Activated T-helper 1 cell treated with anti-CD3 and anti-CD28 coated beads, Interleukin-12 subunit alpha, Interleukin-12 subunit beta, Interleukin-2, Interleukin-4 antibody, amounts not matched to agents 30 ng/mL and 10 ng/mL and 1 ng/mL, durations not matched to agents 14 hours and 24 hours and 36 hours (primary cell): ENCODE measurements around the gene NUP188. TPM values are rescaled to one million over a fixed set of nuclear protein-coding genes. Genes with fewer than 3 reads are reported as not detected.
"Not testable (repeated sequence)": the region's sequence is repeated elsewhere in the genome, so short reads cannot be mapped to it uniquely, and the experiment has no call there.

Experiments
- DNase-seq: peaks from one replicate; pipeline ENCODE4 v3.0.0; 2021; ENCODE audit warnings: low spot score
- H3K27ac Mint-ChIP-seq: one replicate; pipeline ENCODE4 v1.8.0; 2021; ENCODE audit warnings: mild to moderate bottlenecking, mixed read lengths
- H3K27me3 Mint-ChIP-seq: one replicate; pipeline ENCODE4 v1.8.0; 2022; ENCODE audit warnings: mild to moderate bottlenecking, moderate library complexity, mixed read lengths; ENCODE audit not compliant: insufficient read depth
- H3K36me3 Mint-ChIP-seq: one replicate; pipeline ENCODE4 v1.8.0; 2021; ENCODE audit warnings: low read depth, mixed read lengths
- H3K4me1 Mint-ChIP-seq: one replicate; pipeline ENCODE4 v1.8.0; 2021; ENCODE audit warnings: low read depth, mixed read lengths
- H3K4me3 Mint-ChIP-seq: one replicate; pipeline ENCODE4 v1.8.0; 2021; ENCODE audit warnings: mild to moderate bottlenecking, moderate library complexity, mixed read lengths
- H3K9me3 Mint-ChIP-seq: one replicate; pipeline ENCODE4 v1.8.0; 2021; ENCODE audit warnings: mixed read lengths
- intact Hi-C: fragments of 100-400 bp; cut with micrococcal nuclease; formaldehyde crosslinking; loops from one replicate; pipeline ENCODE4 v1.15.1; 2024
- total RNA-seq: library from RNA; stranded (reverse); gene quantifications from 2 replicates; pipeline ENCODE4 v1.2.3, GENCODE V29; 2022

Gene NUP188
- total RNA-seq, 1 donor from 2014 or later: 158 TPM

DNA sequence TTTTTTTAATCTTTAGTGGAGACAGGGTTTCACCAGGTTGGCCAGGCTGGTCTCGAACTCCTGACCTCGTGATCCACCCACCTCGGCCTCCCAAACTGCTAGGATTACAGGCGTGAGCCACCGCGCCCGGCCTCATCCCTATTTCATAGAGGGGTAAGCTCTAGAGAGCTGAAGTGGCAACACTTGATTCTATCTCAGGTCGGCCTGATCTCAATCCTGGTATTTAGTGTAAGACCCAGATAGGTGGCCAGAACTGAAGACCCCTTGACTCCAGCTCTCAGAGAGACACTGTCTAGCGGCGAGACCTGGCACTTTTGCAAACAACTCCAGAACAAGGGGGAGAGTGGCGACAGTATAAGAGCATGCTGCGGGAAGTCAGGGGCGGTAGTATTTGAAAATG is 88.3 kb downstream of the NUP188 start:
- not testable (repeated sequence) for H3K27me3 Mint-ChIP-seq, H3K36me3 Mint-ChIP-seq, DNase-seq, H3K9me3 Mint-ChIP-seq
- peak overlapping the region; percentile 54 for H3K27ac Mint-ChIP-seq
- intact Hi-C loops: loop anchor here (1.0 to 10.0 kb wide), 10 partner anchors 8 to 1811 kb away; partner anchors contain the start of genes BBLN, CRAT, DOLK and ENDOG
- peaks cover 20% of the 10 kb centered on the region for H3K4me1 Mint-ChIP-seq
- peak overlapping the region; percentile 97 for H3K4me3 Mint-ChIP-seq

DNA sequence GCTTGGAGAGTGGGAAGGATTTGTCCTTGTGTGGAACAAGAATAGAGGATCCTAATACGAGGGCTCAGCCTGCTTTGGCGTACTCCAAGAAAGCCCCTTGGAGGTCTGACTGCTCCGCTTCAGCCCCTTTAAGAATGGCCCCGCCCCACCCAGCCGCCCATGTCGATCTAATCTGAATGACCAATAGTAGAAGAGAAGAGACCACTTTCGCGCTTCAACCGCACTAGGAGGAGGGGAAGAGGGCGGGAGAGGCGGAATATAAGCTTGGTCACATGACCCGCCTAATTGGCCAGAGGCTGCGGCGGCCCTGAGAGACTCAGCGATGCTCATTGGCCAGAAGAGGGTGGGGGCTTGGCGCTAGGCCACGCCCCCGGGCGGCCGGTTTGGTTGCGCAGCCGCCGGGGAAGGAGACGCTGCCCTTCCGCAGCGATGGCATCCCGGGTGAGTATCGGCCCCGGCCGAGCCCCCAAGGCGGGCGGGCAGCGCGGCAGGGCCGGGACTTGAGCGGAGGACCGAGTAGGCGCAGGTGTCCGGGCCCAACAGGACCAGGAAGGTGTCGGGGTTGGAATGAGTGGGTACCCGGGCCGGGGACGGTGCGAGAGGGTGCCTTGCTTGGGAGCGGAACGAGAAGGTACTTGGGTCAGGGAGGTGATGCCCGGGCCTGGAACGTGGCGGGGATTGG is 88.9 kb downstream of the NUP188 start, which contains the start of gene MIGA2:
Gene MIGA2, plus strand, starts transcription at position 386 of the 682 bp plus-strand sequence. CDS start 3,969 bp downstream, outside the sequence.
- H3K4me3 Mint-ChIP-seq: peak within 1 kb of the TSS; percentile 97
- peak; percentile 95 for DNase-seq
- peaks cover 3% of the 10 kb centered on the region for H3K36me3 Mint-ChIP-seq
- peaks cover 2% of the 10 kb centered on the region for H3K27me3 Mint-ChIP-seq
- no peaks in the 10 kb centered on the region for H3K9me3 Mint-ChIP-seq
- peaks cover 20% of the 10 kb centered on the region for H3K4me1 Mint-ChIP-seq
- intact Hi-C loops: loop anchor here (1.0 to 10.0 kb wide), 10 partner anchors 8 to 1812 kb away; partner anchors contain the start of genes BBLN, CRAT, DOLK and ENDOG
- peak within 1 kb of the TSS; percentile 79 for H3K27ac Mint-ChIP-seq

DNA sequence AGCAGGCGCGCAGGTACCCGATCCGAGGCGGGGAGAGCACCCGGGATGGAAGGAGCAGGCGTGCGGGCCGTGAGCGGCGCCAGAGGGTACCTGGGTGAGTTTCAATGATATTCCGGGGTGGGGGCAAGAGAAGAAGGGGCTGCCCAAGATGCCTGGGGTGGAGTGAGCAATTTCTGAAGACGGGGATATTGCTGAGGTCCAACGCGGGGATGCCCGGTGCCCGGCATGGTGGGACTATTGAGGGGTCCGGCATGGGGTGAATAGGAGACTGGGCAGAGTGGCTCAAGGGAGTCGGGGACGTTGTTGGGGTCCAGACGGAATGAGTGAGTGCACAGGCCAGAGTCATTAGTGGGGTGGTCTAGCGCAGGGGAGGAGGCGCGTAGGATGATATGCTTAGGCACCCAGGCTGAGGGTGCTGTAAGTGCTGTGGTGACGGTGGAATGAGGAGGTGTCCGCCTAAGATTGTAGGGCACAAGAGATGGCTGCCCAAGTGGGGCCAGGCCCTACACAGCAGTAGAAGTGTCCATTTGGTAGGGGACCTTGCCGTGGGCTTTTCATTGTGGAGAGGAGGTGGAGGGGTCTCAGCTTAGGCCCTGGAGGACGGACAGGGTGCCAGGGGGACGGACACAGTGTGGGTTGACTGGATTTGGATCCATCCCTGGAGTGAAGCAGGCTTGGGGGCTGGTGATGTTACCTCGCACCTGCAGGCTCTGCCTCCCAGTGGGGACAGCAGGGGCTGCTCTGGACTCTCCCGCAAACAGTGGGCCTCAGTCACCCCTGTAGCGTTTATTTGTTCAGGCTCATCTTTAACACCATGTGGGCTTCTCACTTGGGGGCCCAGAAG is 89.6 kb downstream of the NUP188 start:
- DNase-seq: no peak
- intact Hi-C loops: loop anchor here (1.0 to 10.0 kb wide), 10 partner anchors 9 to 1812 kb away; partner anchors contain the start of genes BBLN, CRAT, DOLK and ENDOG
- peaks cover 9% of the 10 kb centered on the region for H3K36me3 Mint-ChIP-seq
- H3K27ac Mint-ChIP-seq: peak overlapping the region; percentile 79
- H3K9me3 Mint-ChIP-seq: no peaks in the 10 kb centered on the region
- peak overlapping the region; percentile 97 for H3K4me3 Mint-ChIP-seq
- peaks cover 2% of the 10 kb centered on the region for H3K27me3 Mint-ChIP-seq
- H3K4me1 Mint-ChIP-seq: peaks cover 20% of the 10 kb centered on the region

DNA sequence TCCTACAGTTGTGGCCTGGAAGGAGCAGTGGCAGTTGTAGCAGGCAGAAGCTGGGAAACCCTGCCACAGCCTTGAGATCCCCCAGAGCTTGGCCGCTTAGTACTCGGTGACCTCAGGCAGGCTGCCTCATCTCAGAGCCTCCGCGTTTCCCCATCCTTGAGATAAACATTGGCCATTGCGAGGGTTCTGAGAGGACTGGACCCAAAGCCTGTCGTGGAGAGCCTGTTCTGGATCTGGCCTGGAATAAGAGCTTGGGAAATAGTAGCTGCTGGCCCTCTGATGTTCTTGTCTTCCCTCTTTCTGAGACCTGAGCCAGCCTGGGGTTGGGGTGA is 90.2 kb downstream of the NUP188 start:
- H3K27ac Mint-ChIP-seq: peak overlapping the region; percentile 37
- intact Hi-C loops: loop anchor here (2.0 to 10.0 kb wide), 2 partner anchors 221 to 1813 kb away; no protein-coding TSS in a partner anchor
- peak overlapping the region; percentile 97 for H3K4me3 Mint-ChIP-seq
- no peak for DNase-seq
- H3K4me1 Mint-ChIP-seq: peaks cover 20% of the 10 kb centered on the region
- H3K36me3 Mint-ChIP-seq: peaks cover 15% of the 10 kb centered on the region
- H3K9me3 Mint-ChIP-seq: no peaks in the 10 kb centered on the region
- peaks cover 2% of the 10 kb centered on the region for H3K27me3 Mint-ChIP-seq

GRCh38 chr9:129038109-129038852 is 90.8 kb downstream of the NUP188 start:
- intact Hi-C loops: loop anchor here (10.0 kb wide), 1 partner anchor 1813 kb away; no protein-coding TSS in a partner anchor
- H3K4me1 Mint-ChIP-seq: peaks cover 20% of the 10 kb centered on the region
- peak overlapping the region; percentile 37 for H3K27ac Mint-ChIP-seq
- H3K36me3 Mint-ChIP-seq: peaks cover 17% of the 10 kb centered on the region
- no peaks in the 10 kb centered on the region for H3K9me3 Mint-ChIP-seq
- H3K4me3 Mint-ChIP-seq: peak overlapping the region; percentile 97
- H3K27me3 Mint-ChIP-seq: peaks cover 2% of the 10 kb centered on the region
- DNase-seq: no peak

GRCh38 chr9:129040113-129040643 is 92.7 kb downstream of the NUP188 start:
- DNase-seq: no peak
- Mint-ChIP-seq H3K36me3 (peaks cover 21% of the 10 kb centered on the region), H3K4me1 (peaks cover 20% of the 10 kb centered on the region), H3K27me3 (no peaks in the 10 kb centered on the region), H3K4me3 (no peak overlapping the region), H3K9me3 (no peaks in the 10 kb centered on the region), H3K27ac (no peak overlapping the region)
- intact Hi-C loops: no loop called here

DNA sequence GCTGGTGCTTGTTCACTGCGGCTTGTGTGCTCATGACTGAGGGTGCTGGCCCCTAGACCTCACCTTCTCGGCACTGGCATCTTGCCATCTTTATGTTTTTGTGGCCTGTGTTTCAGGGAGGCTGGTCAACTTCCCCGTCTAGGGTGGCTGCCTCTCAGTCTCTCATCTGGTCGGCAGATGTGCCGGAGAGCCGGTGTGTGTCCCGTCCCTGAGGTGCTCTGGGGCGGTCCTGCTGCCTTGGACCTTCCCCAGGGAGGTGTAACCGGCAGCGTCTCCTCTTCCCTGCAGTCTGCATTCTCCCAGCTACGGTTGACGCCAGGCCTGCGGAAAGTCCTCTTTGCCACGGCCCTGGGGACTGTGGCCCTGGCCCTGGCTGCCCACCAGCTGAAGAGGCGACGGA is 94.5 kb downstream of the NUP188 start:
- Mint-ChIP-seq H3K9me3 (no peaks in the 10 kb centered on the region), H3K27ac (no peak overlapping the region), H3K4me3 (no peak overlapping the region), H3K4me1 (peaks cover 12% of the 10 kb centered on the region), H3K27me3 (no peaks in the 10 kb centered on the region), H3K36me3 (peaks cover 20% of the 10 kb centered on the region)
- no peak for DNase-seq
- intact Hi-C loops: no loop called here

DNA sequence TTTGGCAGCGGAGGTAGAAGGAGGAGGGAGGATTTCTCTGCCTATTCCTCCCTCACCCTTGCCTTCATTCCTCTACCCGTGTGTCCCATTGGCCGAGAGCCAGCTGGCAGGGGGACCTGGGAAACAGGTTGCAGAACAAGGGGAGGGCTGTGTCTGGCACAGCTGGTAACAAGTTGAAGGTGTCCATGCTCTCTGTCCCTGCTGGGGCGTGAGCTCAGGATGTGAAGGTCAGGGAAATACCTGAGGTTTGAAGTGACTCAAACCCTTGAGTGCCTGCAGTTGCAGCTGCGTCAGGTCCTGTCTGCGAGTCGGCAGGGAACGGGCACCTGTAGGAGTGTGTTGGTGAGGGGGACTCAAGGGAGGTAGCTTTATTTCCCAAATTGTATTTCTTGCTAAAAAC is 105.1 kb downstream of the NUP188 start:
- intact Hi-C loops: no loop called here
- H3K4me3 Mint-ChIP-seq: no peak overlapping the region
- H3K36me3 Mint-ChIP-seq: peaks cover 9% of the 10 kb centered on the region
- H3K4me1 Mint-ChIP-seq: no peaks in the 10 kb centered on the region
- no peak for DNase-seq
- no peaks in the 10 kb centered on the region for H3K27me3 Mint-ChIP-seq
- no peak overlapping the region for H3K27ac Mint-ChIP-seq
- H3K9me3 Mint-ChIP-seq: no peaks in the 10 kb centered on the region

DNA sequence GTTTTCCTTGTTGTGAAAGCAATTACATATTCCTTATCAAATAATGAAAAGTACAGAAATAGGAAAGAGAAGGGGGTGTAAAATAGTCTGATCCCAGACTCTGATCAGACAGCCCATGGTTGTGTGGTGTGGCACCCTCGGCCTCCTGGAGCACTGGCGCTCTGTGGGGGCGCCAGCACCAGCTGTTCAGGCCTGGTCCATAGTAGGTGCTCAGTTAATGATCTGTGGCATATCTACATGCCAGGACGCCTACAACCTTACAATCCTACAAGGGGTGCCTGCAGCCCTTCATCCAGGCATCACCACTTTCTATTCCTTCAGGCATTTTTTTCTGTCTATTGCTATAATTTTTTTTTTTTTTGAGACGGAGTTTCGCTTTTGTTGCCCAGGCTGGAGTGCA is 105.5 kb downstream of the NUP188 start:
- no peak overlapping the region for H3K4me3 Mint-ChIP-seq
- H3K36me3 Mint-ChIP-seq: peaks cover 8% of the 10 kb centered on the region
- DNase-seq: no peak
- H3K9me3 Mint-ChIP-seq: no peaks in the 10 kb centered on the region
- intact Hi-C loops: no loop called here
- H3K27me3 Mint-ChIP-seq: no peaks in the 10 kb centered on the region
- H3K27ac Mint-ChIP-seq: no peak overlapping the region
- no peaks in the 10 kb centered on the region for H3K4me1 Mint-ChIP-seq

GRCh38 chr9:129054163-129054851 is 106.8 kb downstream of the NUP188 start:
- DNase-seq: no peak
- no peaks in the 10 kb centered on the region for H3K9me3 Mint-ChIP-seq
- no peaks in the 10 kb centered on the region for H3K4me1 Mint-ChIP-seq
- no peak overlapping the region for H3K4me3 Mint-ChIP-seq
- peaks cover 4% of the 10 kb centered on the region for H3K36me3 Mint-ChIP-seq
- no peak overlapping the region for H3K27ac Mint-ChIP-seq
- intact Hi-C loops: no loop called here
- H3K27me3 Mint-ChIP-seq: no peaks in the 10 kb centered on the region
